Skeletal muscle satellite cell (primary cell): ENCODE measurements around the gene GPLD1.

Experiments used
- H3K27me3 ChIP-seq: 2 replicates; pipeline ENCODE4 v1.7.0; 2013; ENCODE audit warnings: low read length; ENCODE audit not compliant: control insufficient read depth, insufficient read depth
- H3K36me3 ChIP-seq: 2 replicates; pipeline ENCODE4 v1.7.0; 2013; ENCODE audit warnings: mild to moderate bottlenecking, control low read depth, low read length; ENCODE audit not compliant: insufficient read depth
- H3K4me1 ChIP-seq: 2 replicates; pipeline ENCODE4 v1.7.0; 2013; ENCODE audit warnings: low read length; ENCODE audit not compliant: control insufficient read depth, insufficient read depth
- H3K4me2 ChIP-seq: 2 replicates; pipeline ENCODE4 v1.7.0; 2013; ENCODE audit warnings: mild to moderate bottlenecking, low read length
- H3K4me3 ChIP-seq: 2 replicates; pipeline ENCODE4 v1.7.0; 2013; ENCODE audit warnings: low read length
- H3K9ac ChIP-seq: 2 replicates; pipeline ENCODE4 v1.7.0; 2013; ENCODE audit warnings: mild to moderate bottlenecking, low read depth, low read length, moderate library complexity
- H3K9me3 ChIP-seq: replicated peaks from 2 replicates; pipeline ENCODE4 v1.7.0; 2013; ENCODE audit warnings: mild to moderate bottlenecking, control low read depth, low read length

GPLD1 gene

DNA sequence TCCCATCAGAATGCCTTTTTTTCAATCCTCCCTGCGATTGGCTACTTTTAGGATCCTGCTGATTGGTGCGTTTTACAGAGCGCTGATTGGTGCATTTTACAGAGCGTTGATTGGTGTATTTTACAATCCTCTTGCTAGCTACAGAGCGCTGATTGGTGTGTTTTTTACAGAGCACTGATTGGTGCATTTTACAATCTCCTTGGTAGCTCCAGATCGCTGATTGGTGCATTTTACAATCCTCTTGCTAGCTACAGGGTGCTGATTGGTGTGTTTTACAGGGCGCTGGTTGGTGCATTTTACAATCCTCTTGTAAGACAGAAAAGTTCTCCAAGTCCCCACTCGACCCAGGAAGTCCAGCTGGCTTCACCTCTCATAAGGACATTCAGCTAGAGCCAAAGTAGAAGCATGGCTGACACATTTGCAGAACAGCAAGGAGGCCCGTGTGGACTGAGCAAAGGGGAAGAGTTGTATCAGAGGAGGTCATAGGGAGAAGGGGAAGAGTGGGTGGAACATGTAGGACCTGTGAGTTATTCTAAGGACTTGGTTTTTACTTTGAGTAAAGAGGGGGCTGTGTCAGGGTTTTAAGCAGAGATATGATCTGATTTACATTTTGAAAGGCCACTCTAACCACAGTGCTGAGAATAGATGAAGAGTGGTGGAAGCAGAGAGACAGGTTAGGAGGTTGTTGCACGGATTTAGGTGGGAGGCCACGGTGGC is 8.0 kb upstream of the GPLD1 start:
- Histone ChIP-seq H3K4me1 (peaks cover 10% of the 10 kb centered on the region), H3K4me2 (no peak overlapping the region), H3K9me3 (no peaks in the 10 kb centered on the region), H3K9ac (no peak overlapping the region), H3K36me3 (no peaks in the 10 kb centered on the region), H3K27me3 (no peaks in the 10 kb centered on the region), H3K4me3 (no peak overlapping the region)

DNA sequence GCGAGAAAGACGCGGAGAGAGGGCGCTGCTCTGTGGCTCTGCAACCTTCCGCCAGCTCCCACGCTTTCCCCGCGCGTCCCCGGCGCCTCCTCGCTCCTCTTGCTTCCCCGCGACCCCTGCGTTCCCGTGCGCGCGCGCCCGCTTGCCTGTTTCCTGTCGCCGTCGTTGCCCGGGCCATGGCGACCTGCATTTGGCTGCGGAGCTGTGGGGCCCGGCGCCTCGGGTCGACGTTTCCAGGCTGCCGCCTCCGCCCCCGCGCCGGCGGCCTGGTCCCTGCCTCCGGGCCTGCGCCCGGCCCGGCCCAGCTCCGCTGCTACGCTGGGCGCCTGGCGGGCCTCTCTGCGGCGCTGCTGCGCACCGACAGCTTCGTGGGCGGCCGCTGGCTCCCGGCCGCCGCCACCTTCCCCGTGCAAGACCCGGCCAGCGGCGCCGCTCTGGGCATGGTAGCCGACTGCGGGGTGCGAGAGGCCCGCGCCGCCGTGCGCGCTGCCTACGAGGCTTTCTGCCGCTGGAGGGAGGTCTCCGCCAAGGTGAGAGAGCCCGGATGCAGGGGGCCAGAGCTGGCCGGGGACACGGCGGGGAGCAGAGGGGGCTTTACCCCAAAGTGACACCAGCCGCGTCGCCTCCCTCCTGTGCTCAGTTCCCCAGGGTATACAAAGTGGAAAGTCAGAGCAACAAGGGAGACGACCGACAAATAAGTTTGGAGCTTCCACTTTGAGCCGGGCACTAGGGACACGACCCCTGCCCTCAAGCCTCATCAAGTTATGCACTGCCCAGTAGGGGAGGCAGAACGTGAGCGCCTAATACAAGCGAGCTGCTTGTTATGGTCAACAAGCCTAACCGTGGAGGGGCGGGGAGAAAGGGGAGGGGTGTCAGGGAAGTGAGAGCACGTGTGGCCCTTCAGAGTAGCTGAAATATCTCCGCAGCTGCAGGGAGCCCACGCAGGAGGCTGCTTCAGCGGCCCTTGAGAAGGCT is 5.7 kb upstream of the GPLD1 start, which contains the start of gene ALDH5A1:
TSS of gene ALDH5A1 (plus strand) at position 149 of the 975 bp plus-strand sequence. CDS start at position 177, 28 bp downstream.
- Histone ChIP-seq H3K9ac (peak within 1 kb of the TSS; percentile 72), H3K4me2 (peak within 1 kb of the TSS; percentile 92), H3K36me3 (no peaks in the 10 kb centered on the region), H3K9me3 (no peaks in the 10 kb centered on the region), H3K27me3 (no peaks in the 10 kb centered on the region), H3K4me3 (peak within 1 kb of the TSS; percentile 79), H3K4me1 (peaks cover 10% of the 10 kb centered on the region)

DNA sequence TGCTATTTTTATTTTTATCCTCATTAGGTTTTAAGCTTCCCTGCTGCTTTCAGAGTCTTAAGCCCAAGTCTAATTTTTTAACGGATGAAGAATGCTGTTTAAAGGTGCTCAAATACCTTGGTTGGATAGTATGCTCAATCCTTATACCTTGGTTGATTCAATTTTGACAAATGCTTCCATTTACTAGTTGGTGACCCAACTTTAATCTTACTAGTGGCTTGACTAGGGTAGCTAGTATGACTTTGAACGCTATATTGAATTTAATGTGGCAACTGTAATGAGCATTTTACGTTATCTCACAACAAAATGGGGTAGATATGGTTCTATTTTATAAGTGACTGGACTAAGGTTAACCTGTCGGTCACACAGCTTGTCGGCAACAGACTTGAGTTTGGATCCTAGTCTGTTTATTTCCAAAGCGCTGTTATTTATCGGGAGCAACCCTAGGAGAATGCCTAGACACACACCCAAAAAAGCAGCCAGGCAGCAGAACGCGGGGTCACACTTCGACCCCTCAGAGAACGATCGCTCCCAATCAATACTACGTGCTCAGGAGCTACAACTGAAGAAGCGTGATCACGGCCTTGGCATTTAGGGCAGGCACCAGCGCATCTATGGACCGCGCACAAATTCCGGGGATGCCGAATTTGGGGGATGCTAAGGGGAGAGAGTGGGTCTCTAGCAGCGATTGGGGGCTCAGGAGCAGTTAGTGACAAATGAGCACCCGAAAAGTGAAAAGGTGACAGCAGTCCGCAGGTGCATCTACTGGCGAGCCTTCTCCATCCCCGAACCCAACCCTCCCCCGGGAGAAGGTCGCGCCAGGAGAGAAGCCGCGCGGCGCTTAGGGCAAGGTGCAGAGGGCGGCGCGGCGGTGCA is 4.8 kb upstream of the GPLD1 start:
- H3K9me3 ChIP-seq = no peaks in the 10 kb centered on the region
- peak overlapping the region; percentile 79 for H3K4me3 ChIP-seq
- peaks cover 10% of the 10 kb centered on the region for H3K4me1 ChIP-seq
- no peaks in the 10 kb centered on the region for H3K27me3 ChIP-seq
- H3K9ac ChIP-seq = peak overlapping the region; percentile 72
- peak overlapping the region; percentile 92 for H3K4me2 ChIP-seq
- H3K36me3 ChIP-seq = no peaks in the 10 kb centered on the region

DNA sequence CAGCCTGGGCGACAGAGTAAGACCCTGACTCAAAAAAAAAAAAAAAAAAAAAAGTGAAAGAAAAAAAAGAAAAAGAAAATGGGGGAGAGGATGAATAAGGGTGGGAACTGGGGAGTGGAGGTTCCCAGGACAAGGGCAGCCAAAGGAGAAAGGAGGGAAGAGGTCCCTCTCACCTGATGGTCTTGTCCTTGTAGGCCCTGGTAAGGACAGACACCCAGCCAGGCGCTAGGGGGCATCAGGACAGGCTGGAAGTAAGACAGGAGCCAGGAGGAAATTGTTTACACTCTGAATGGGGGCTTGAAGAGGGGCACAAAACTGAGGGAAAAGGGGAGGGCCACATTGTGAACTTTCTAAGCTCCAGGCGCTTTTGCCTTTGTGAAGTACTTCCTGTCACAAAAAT is 3.1 kb upstream of the GPLD1 start:
- H3K4me2 ChIP-seq = no peak overlapping the region
- peaks cover 10% of the 10 kb centered on the region for H3K4me1 ChIP-seq
- H3K9ac ChIP-seq = no peak overlapping the region
- no peak overlapping the region for H3K4me3 ChIP-seq
- no peaks in the 10 kb centered on the region for H3K9me3 ChIP-seq
- H3K27me3 ChIP-seq = no peaks in the 10 kb centered on the region
- H3K36me3 ChIP-seq = no peaks in the 10 kb centered on the region

DNA sequence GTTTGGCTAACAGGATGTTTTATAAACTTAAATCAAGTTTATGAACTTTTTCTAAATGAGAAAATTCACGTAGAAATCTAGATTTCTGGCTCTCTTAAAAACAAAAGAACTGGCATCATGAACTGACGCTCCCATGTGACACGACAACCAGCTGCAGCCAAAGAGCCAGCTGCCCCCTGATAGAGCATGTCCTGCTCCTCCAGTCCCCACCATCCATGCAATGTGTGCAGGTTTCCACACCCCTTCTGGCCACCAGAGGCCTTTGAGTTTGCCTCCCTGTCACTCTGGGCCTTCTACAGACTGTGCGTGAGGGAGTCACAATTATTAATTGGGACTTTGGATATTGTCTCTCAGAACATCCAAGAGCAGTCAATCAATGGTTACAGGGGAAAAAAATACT is 1.6 kb upstream of the GPLD1 start:
- Histone ChIP-seq H3K36me3 (no peaks in the 10 kb centered on the region), H3K4me1 (peaks cover 10% of the 10 kb centered on the region), H3K9me3 (no peaks in the 10 kb centered on the region), H3K4me2 (no peak overlapping the region), H3K9ac (no peak overlapping the region), H3K27me3 (no peaks in the 10 kb centered on the region), H3K4me3 (no peak overlapping the region)

DNA sequence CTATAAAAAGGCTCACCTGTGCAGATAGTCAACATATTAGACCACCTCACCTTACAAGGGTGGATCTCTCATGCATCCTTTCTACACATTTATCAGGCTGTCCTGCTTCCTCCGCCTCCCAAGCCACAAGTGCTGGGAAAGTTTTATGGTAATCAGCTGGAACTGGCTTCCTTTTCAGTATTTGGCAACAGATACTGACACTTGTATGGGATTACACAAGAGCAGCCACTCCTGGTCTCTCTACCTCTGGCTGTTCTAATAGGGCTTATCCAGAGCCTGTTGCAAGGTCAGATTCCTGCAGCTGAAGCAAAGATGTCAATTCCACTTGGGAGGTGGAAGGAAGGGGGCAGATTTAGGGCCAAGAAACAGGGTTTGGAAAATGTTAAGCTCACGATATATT is 503 bp upstream of the GPLD1 start:
- H3K9me3 ChIP-seq = no peaks in the 10 kb centered on the region
- no peaks in the 10 kb centered on the region for H3K27me3 ChIP-seq
- H3K36me3 ChIP-seq = no peaks in the 10 kb centered on the region
- no peak overlapping the region for H3K9ac ChIP-seq
- H3K4me1 ChIP-seq = peaks cover 4% of the 10 kb centered on the region
- H3K4me2 ChIP-seq = no peak overlapping the region
- H3K4me3 ChIP-seq = no peak overlapping the region

DNA sequence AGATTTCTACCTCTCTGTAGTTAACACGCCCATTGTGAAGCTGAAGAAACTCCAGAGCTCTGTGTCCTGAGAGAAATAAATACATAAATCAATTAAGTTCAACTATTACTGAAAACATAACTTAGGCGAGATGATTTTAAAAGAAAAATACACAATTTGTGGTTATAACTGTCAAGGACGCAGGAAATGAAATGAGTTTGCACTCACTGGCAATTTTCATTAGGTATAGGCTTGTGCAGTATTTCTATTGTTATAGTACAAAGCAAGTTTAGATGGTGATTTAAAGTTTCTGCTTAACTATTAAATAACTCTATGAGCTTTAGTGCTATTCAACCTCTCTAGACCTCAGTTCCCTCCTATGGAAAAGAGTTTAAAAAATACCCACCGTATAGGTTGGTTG is 3.3 kb downstream of the GPLD1 start:
- H3K4me2 ChIP-seq = no peak overlapping the region
- no peak overlapping the region for H3K9ac ChIP-seq
- no peaks in the 10 kb centered on the region for H3K9me3 ChIP-seq
- no peak overlapping the region for H3K4me3 ChIP-seq
- peaks cover 5% of the 10 kb centered on the region for H3K4me1 ChIP-seq
- H3K27me3 ChIP-seq = no peaks in the 10 kb centered on the region
- no peaks in the 10 kb centered on the region for H3K36me3 ChIP-seq

DNA sequence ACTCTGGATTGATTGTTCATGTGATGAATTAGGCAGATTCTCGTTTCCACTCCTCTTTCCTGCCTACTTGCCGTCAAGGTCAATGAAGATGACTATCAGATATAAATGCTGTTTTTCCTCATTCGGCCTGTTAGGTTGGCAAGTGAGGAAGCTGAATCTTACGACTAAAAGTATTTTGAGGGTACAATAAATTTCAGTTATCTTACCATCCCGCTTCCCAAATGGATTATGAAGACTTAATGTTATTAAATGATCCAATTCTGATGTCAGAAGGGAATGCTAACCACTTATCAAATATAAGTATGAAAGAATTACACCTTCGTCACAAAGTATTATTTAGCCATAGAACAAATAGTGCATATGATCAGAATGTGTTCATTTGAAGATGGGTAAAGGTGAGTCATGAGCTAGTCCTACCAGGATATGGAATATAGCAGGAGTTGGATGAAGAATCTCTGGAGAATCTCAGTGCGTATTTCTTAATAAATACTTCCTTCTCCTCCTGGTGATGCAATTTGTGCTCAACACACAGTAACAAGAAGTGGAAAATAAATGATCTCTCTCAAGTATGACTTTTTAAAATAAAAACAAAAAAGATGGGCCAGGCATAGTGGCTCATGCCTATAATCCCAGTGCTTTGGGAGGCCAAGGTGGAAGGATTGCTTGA is 4.6 kb downstream of the GPLD1 start:
- H3K27me3 ChIP-seq = no peaks in the 10 kb centered on the region
- no peak overlapping the region for H3K4me2 ChIP-seq
- no peak overlapping the region for H3K4me3 ChIP-seq
- no peaks in the 10 kb centered on the region for H3K36me3 ChIP-seq
- H3K9me3 ChIP-seq = no peaks in the 10 kb centered on the region
- H3K9ac ChIP-seq = no peak overlapping the region
- peaks cover 5% of the 10 kb centered on the region for H3K4me1 ChIP-seq

DNA sequence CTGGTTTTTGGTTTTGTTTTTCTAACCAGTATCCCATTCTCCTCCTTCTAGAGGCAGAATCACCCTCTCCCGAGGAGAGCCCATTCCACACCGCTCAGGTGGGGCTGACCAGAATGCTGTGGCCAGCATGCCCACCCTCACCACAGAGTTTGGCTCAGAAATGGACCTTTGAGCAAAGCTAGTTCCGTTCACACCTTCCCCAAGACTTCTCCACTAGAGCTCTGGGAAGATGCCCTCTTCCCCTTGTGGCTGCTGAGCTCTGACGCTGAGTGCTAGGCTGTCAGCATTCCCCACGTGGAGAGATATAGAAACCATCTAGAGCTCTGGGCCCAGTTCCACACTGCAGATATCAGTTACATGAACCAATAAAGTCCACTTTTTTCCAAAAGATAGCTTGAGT is 7.9 kb downstream of the GPLD1 start:
- H3K27me3 ChIP-seq = no peaks in the 10 kb centered on the region
- no peaks in the 10 kb centered on the region for H3K36me3 ChIP-seq
- H3K9me3 ChIP-seq = no peaks in the 10 kb centered on the region
- H3K4me3 ChIP-seq = no peak overlapping the region
- no peak overlapping the region for H3K4me2 ChIP-seq
- H3K9ac ChIP-seq = no peak overlapping the region
- peaks cover 5% of the 10 kb centered on the region for H3K4me1 ChIP-seq

DNA sequence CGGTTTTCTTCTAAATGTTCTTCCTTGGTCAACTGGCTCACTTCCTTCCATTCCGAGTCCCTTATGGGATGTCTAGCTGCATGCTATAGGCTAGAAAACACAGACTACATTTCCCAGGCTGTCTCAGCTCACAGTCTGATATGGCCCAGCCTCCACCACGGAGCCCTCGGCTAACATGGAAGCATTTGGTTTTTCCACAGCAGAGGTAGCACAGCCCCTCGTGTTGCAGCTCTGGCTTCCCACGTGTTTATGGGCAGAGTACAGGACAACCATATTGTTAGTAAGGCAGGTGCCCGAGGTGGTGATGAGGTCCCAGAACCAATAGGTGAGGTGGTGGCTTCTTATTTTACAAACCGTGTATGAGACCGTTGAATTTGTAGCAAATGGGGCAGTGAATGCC is 8.7 kb downstream of the GPLD1 start:
- H3K9me3 ChIP-seq = no peaks in the 10 kb centered on the region

More for the DNA sequence above, 8.7 kb downstream of the GPLD1 start:
- no peak overlapping the region for H3K9ac ChIP-seq
- H3K4me2 ChIP-seq = no peak overlapping the region
- H3K4me1 ChIP-seq = peaks cover 5% of the 10 kb centered on the region
- H3K27me3 ChIP-seq = no peaks in the 10 kb centered on the region
- no peak overlapping the region for H3K4me3 ChIP-seq
- no peaks in the 10 kb centered on the region for H3K36me3 ChIP-seq
